OCI-LY3 (cell line): ENCODE data around the gene ZNF550.

Experiments
- H2AFZ ChIP-seq: fragments of 200-600, 300-600 bp; shearing (Covaris generic); 2 replicates; pipeline ENCODE4 v1.6.0; 2014; ENCODE audit warnings: antibody characterized with exemption, low read depth, low read length
- H3K27ac ChIP-seq: fragments of 200-600, 300-600 bp; sonication (generic); 2 replicates; pipeline ENCODE4 v1.5.1; 2014; ENCODE audit warnings: mild to moderate bottlenecking, low read length, moderate library complexity, mixed read lengths
- H3K27me3 ChIP-seq: fragments of 200-600, 300-600 bp; sonication (generic); 2 replicates; pipeline ENCODE4 v1.6.1; 2014; ENCODE audit warnings: low read depth, low read length, mixed read lengths
- H3K36me3 ChIP-seq: fragments of 200-600, 300-600 bp; sonication (generic); replicated peaks from 2 replicates; pipeline ENCODE3; 2014; ENCODE audit warnings: low read depth, low read length, mixed read lengths
- H3K4me1 ChIP-seq: fragments of 300-600, 200-600 bp; sonication (generic); 2 replicates; pipeline ENCODE4 v1.6.1; 2014; ENCODE audit warnings: low read length, mixed read lengths
- H3K4me2 ChIP-seq: fragments of 200-600, 300-600 bp; sonication (generic); 2 replicates; pipeline ENCODE4 v1.6.1; 2014; ENCODE audit warnings: low read length, mixed read lengths
- H3K4me3 ChIP-seq: fragments of 300-600, 200-600 bp; sonication (generic); 2 replicates; pipeline ENCODE4 v1.5.1; 2014; ENCODE audit warnings: antibody characterized with exemption, mild to moderate bottlenecking, low read length, moderate library complexity
- H3K79me2 ChIP-seq: fragments of 300-600, 200-600 bp; shearing (Covaris generic); 2 replicates; pipeline ENCODE4 v1.6.1; 2014; ENCODE audit warnings: mild to moderate bottlenecking, low read length, mixed read lengths
- H3K9ac ChIP-seq: fragments of 300-600, 200-600 bp; shearing (Covaris generic); 2 replicates; pipeline ENCODE4 v1.6.0; 2014; ENCODE audit warnings: mild to moderate bottlenecking, low read length, moderate library complexity
- H3K9me3 ChIP-seq: fragments of 200-600, 300-600 bp; shearing (Covaris generic); 2 replicates; pipeline ENCODE4 v1.6.1; 2014; ENCODE audit warnings: low read length, mixed read lengths; ENCODE audit not compliant: insufficient read depth
- H4K20me1 ChIP-seq: fragments of 200-600, 300-600 bp; sonication (generic); 2 replicates; pipeline ENCODE4 v1.6.1; 2016; ENCODE audit warnings: low read length, mixed read lengths; ENCODE audit not compliant: insufficient read depth
- CTCF ChIP-seq: fragments of 200-600, 300-600 bp; sonication (generic); IDR thresholded peaks from 2 replicates; pipeline ENCODE4 v1.5.1; 2014; ENCODE audit warnings: antibody characterized with exemption, low read length, low read depth
- EZH2phosphoT487 ChIP-seq: fragments of 200-600 bp; shearing (Covaris generic); IDR thresholded peaks from 2 replicates; pipeline ENCODE4 v1.6.1; 2018; ENCODE audit warnings: antibody characterized with exemption, mixed run types, low read depth

ZNF550 gene

DNA sequence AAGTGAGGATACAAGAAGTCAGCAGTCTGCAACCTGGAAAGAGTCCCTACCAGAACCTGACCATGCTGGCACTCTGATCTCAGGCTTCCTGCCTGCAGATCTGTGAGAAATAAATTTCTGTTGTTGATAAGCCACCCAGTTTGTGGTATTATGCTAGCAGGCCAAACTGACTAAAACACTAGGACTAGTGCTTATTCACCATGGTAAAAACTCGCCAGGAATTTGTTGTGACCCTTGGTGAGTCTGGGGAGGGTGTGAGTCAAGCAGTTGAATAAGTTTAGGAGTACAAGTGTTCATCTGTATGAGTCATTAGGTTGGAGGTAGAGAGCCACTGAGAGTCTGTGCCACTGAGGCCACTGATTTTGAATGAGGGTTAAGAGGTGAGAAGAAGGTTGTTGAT lies 27.9 kb upstream of the ZNF550 start:
- Histone ChIP-seq H2AFZ (no peak overlapping the region), H4K20me1 (no peaks in the 10 kb centered on the region), H3K36me3 (no peaks in the 10 kb centered on the region), H3K9me3 (peaks cover 10% of the 10 kb centered on the region; the same call in 1 of the 2 replicates), H3K9ac (no peak overlapping the region), H3K79me2 (no peaks in the 10 kb centered on the region), H3K27me3 (no peaks in the 10 kb centered on the region), H3K4me1 (no peaks in the 10 kb centered on the region), H3K4me2 (no peak overlapping the region), H3K27ac (no peak overlapping the region), H3K4me3 (no peak overlapping the region)
- no peak for TF ChIP-seq EZH2phosphoT487
- no peak for TF ChIP-seq CTCF

DNA sequence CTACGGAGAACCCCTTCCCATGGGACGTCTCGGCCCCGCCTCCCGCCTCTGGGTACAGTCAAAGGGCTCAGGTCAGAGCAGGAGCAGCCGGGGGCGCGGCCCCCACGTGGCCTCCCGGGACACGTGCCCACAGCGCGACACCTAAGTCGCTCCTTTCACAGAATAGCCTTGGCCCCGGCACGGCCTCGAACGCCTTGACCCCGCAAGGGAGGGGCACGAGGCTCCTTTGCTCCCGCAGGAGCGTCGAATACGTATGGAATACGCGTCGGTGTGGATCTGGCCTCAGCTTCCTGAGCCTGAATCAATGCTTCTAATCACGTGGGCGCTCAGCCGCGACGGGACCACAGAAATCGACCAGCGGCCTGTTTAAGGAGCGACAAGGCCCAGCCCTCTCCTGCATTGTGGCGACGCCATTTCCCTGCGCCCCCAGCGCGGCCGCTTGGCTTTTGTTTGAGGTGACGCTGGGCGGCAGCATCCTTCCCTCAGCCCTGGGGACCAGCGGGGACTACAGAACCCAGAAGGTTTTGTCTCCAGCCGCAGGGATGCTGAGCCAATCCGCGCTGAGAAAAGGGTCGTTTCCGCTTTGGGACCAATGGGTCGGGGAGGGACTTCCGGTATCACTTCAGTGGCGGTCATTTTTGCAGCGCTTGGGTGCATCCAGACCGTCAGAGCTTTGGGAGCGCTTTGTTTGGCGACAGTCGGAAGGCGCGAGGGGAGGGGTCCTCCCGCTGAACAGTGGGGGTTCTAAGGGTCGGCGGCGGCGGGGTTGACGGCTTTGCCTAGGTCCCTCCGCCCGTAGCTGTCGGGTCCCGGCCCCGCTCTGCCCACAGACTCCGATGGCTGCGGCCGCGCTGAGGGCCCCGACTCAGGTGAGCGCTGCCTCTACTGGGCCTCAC lies 24.1 kb upstream of the ZNF550 start, which contains the start of gene ZIK1:
TSS of gene ZIK1 (plus strand) at position 625 of the 896 bp plus-strand sequence. CDS start at position 837, 212 bp downstream.
- Histone ChIP-seq H3K79me2 (no peaks in the 10 kb centered on the region), H2AFZ (no peak within 1 kb of the TSS), H4K20me1 (no peaks in the 10 kb centered on the region), H3K4me1 (0 out of 2 replicates have a peak, but pooled peaks cover 3% of the 10 kb centered on the region), H3K36me3 (peaks cover 5% of the 10 kb centered on the region), H3K4me3 (no peak within 1 kb of the TSS), H3K27me3 (no peaks in the 10 kb centered on the region), H3K9me3 (peaks cover 10% of the 10 kb centered on the region; the same call in 1 of the 2 replicates), H3K9ac (no peak within 1 kb of the TSS), H3K4me2 (no peak within 1 kb of the TSS), H3K27ac (no peak within 1 kb of the TSS)
- TF ChIP-seq CTCF (no peak), EZH2phosphoT487 (no peak)

DNA sequence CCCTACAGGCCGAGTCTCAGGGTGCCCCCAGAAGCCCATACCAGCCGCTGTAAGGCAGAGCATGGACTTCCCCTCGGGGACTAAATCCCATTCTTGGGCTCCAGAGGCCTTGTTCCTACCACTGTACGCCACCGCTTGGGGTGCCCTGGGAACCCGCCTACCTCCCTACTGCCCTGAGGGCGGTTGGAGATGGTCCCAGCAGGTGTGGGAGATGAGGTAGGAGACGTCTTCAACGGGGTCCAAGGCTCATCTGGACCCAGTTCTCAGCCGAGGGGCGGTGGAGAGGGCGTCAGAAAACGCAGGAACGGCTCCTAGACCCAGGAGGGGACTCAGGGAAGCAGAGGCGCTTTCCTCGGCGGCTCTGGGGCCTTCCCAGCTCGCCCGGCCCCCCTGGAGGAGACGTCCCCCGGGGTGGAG lies 23.4 kb upstream of the ZNF550 start:
- H2AFZ ChIP-seq = no peak overlapping the region
- no peak overlapping the region for H3K4me3 ChIP-seq
- TF ChIP-seq CTCF (no peak), EZH2phosphoT487 (no peak)
- H3K9ac ChIP-seq = no peak overlapping the region
- no peak overlapping the region for H3K27ac ChIP-seq
- no peaks in the 10 kb centered on the region for H3K27me3 ChIP-seq
- peaks cover 5% of the 10 kb centered on the region for H3K79me2 ChIP-seq
- peaks cover 10% of the 10 kb centered on the region; the same call in 1 of the 2 replicates for H3K9me3 ChIP-seq
- peaks cover 3% of the 10 kb centered on the region; the same call in 1 of the 2 replicates for H3K4me1 ChIP-seq
- H3K36me3 ChIP-seq = peaks cover 5% of the 10 kb centered on the region
- no peak overlapping the region for H3K4me2 ChIP-seq
- H4K20me1 ChIP-seq = no peaks in the 10 kb centered on the region

DNA sequence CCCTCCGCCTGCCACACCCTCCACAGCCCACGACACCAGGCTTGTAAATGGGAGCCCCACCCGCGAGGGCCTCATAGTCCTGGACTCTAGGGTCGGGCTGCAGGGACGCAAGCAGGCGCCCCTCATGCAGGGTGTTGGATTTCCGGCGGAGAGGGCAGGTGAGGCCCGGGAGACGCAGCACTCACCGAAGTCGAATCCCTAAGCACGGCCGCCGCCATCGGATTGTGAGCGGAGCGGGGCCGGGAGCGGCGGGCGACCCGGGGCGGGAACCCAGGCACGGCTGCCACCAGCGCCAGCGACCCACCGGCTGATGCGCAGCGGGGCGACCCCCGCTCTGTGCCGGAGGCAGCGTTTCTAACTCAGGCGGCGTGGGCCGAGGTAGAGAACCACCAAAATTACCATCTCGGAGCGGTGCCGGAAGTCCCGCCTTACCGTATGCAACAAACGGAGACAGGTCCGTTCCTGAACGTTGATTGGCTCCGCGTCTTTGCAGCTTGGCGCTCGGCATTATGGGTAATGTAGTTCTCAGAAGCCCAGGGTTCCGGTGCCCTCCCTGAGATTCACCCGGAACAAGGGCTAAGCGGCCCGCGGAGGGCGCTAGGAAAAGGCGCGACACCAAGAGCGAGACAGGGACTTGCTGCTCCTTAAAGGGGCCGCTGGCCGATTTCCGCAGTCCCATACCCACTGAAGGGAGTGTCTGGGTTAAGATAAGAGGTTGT lies 19.0 kb upstream of the ZNF550 start, which contains the start of gene ZNF416:
TSS of gene ZNF416 (minus strand) at position 425 of the 719 bp plus-strand sequence. CDS start at position 218, 207 bp downstream.
- H2AFZ ChIP-seq = peak within 1 kb of the TSS; percentile 72
- TF ChIP-seq EZH2phosphoT487 = no peak
- peak; percentile 33; the same call in 1 of the 2 replicates for TF ChIP-seq CTCF
- peaks cover 21% of the 10 kb centered on the region for H3K79me2 ChIP-seq
- H3K9me3 ChIP-seq = peaks cover 50% of the 10 kb centered on the region; the same call in 1 of the 2 replicates
- peak within 1 kb of the TSS; percentile 71 for H3K9ac ChIP-seq
- no peaks in the 10 kb centered on the region for H4K20me1 ChIP-seq
- peaks cover 49% of the 10 kb centered on the region for H3K36me3 ChIP-seq
- peaks cover 9% of the 10 kb centered on the region for H3K4me1 ChIP-seq
- H3K4me2 ChIP-seq = peak within 1 kb of the TSS; percentile 66
- H3K27ac ChIP-seq = peak within 1 kb of the TSS; percentile 6; the same call in 1 of the 2 replicates
- H3K27me3 ChIP-seq = no peaks in the 10 kb centered on the region
- H3K4me3 ChIP-seq = peak within 1 kb of the TSS; percentile 78
